DMS79 treated with DMSO at 0.1 percent for 48 hours (cell line): Measurements from ENCODE around the gene RBM26.
A peak's percentile ranks its signal among the peaks of the same experiment; 100 is the strongest.

Experiments used
- DNase-seq: peaks from one replicate; lab custom pipeline; 2025; lab: John Stamatoyannopoulos, UW

RBM26 gene

GRCh38 chr13:79419365-79419764, 13.3 kb upstream of the RBM26 start:
- DNase-seq = no peak

GRCh38 chr13:79417741-79418140, 11.7 kb upstream of the RBM26 start:
- DNase-seq = no peak

GRCh38 chr13:79413521-79413920, 7.5 kb upstream of the RBM26 start:
- DNase-seq = peak; percentile 30

- no peak for DNase-seq
These were observed 3.8 kb upstream of the RBM26 start for GRCh38 chr13:79409828-79410227.

GRCh38 chr13:79407349-79407979, 1.4 kb upstream of the RBM26 start:
- DNase-seq = peak; percentile 46

GRCh38 chr13:79406597-79406908, 498 bp upstream of the RBM26 start:
- peak; percentile 60 for DNase-seq

- no peak for DNase-seq
These were observed 589 bp downstream of the RBM26 start for GRCh38 chr13:79405501-79405830.

- DNase-seq = no peak
These were observed 1.1 kb downstream of the RBM26 start for GRCh38 chr13:79404985-79405384.

GRCh38 chr13:79404361-79404760, 1.7 kb downstream of the RBM26 start:
- DNase-seq = no peak

- no peak for DNase-seq
These were observed 2.9 kb downstream of the RBM26 start for GRCh38 chr13:79403113-79403512.

GRCh38 chr13:79402679-79403078, 3.4 kb downstream of the RBM26 start:
- no peak for DNase-seq

- no peak for DNase-seq
These were observed 3.9 kb downstream of the RBM26 start for GRCh38 chr13:79402074-79402635.

- DNase-seq = no peak
These were observed 4.6 kb downstream of the RBM26 start for GRCh38 chr13:79401259-79402070.

GRCh38 chr13:79398915-79399314, 7.1 kb downstream of the RBM26 start:
- DNase-seq = no peak

- DNase-seq = no peak
These were observed 7.9 kb downstream of the RBM26 start for GRCh38 chr13:79398127-79398526.

GRCh38 chr13:79395881-79396280, 10.2 kb downstream of the RBM26 start:
- DNase-seq = no peak

GRCh38 chr13:79393564-79394249, 12.3 kb downstream of the RBM26 start:
- DNase-seq = no peak

- no peak for DNase-seq
These were observed 13.0 kb downstream of the RBM26 start for GRCh38 chr13:79392882-79393563.

- no peak for DNase-seq
These were observed 17.0 kb downstream of the RBM26 start for GRCh38 chr13:79389026-79389425.

- no peak for DNase-seq
These were observed 18.2 kb downstream of the RBM26 start for GRCh38 chr13:79387853-79388252.

GRCh38 chr13:79386125-79386826, 19.8 kb downstream of the RBM26 start:
- no peak for DNase-seq

- no peak for DNase-seq
These were observed 20.4 kb downstream of the RBM26 start for GRCh38 chr13:79385694-79386093.
